GM15510 (cell line): ENCODE results near the gene PTPRN2.

Source experiments
- POLR2A ChIP-seq: IDR thresholded peaks from 3 replicates; pipeline ENCODE4 v1.6.1; 2011; ENCODE audit warnings: borderline replicate concordance; ENCODE audit not compliant: insufficient read length; ENCODE audit errors: extremely low read depth

Gene PTPRN2

DNA sequence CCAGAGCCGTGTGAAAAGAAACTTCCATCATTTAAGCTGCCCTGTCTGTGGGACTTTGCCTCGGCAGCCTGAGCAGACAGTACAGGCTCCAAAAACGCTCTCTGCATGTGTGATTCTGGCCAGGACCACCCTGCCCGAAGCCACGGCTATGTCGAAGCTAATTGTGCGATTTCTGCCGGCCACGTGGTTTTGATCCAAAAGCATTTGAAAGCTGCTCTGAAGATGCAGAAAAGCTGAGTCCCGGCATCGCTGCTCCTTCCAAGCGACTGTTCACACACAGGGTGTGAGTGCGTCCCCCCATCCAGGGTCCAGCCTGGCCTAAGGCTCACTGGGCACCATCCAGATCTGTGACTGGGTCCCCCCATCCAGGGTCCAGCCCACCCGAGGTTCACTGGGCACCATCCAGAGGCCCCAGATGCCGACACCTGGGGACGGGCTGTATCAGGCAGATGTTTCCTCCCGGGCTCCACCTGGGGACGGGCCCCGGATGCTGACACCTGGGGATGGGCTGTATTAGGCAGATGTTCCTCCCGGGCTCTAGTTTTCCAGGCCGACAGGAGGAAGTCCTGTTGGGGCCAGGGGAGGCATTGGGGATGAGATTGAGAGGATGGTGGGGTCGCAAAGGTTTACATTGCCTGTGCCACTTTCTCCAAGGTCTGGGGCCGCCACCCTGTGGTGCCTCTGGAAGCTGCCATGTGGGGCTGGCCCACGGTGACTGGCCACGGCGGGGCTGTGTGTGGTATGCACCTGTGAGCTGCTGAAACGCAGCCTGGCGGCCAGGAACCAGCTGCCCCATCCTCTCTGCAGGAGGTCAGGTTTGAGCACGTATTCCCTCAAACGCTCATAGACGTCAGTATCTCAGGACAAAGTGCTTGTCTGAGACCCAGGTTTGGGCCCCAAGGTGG lies 723.5 kb downstream of the PTPRN2 start:
- TF ChIP-seq POLR2A = no peak

GRCh38 chr7:157863176-157863575 lies 724.4 kb downstream of the PTPRN2 start:
- TF ChIP-seq POLR2A = no peak

- TF ChIP-seq POLR2A = no peak
Measured at GRCh38 chr7:157862731-157863130, 724.9 kb downstream of the PTPRN2 start.

DNA sequence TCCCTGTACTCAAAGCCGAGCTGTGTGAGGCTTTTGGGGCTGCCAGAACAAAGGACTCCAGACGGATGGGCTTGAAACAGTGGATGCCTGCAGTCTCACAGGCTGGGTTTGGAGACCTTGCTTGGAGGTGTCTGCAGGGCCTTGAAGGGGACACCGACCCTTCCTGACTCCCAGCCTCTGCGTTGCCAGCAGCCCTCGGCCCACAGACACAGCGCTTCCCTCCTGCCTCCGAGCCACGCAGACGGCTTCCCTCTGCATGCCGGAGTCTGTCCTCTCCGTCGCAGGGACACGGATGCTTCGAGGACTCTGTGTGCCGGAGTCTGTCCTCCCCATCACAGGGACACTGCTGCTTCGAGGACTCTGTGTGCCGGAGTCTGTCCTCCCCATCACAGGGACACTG lies 726.1 kb downstream of the PTPRN2 start:
- TF ChIP-seq POLR2A = no peak

- TF ChIP-seq POLR2A = no peak
Measured at GRCh38 chr7:157861031-157861491, 726.6 kb downstream of the PTPRN2 start.

- no peak for TF ChIP-seq POLR2A
Measured at GRCh38 chr7:157860406-157860805, 727.2 kb downstream of the PTPRN2 start.

DNA sequence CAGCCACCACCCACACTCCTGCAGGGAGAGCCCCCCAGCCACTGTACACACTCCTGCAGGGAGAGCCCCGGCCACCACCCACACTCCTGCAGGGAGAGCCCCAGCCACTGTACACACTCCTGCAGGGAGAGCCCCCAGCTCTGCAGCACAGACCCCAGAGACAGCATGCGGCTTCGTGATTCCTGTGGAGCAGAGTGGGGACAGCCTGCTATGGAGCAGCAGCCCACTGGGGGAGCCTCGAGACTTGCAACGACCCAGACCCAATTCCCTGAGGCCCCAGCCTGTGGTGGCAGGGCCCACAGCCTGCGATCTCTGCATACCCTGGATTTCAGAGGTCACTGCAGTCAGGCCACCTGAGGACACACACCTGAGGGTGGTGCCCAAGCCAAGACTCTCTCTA lies 727.7 kb downstream of the PTPRN2 start:
- TF ChIP-seq POLR2A = no peak

DNA sequence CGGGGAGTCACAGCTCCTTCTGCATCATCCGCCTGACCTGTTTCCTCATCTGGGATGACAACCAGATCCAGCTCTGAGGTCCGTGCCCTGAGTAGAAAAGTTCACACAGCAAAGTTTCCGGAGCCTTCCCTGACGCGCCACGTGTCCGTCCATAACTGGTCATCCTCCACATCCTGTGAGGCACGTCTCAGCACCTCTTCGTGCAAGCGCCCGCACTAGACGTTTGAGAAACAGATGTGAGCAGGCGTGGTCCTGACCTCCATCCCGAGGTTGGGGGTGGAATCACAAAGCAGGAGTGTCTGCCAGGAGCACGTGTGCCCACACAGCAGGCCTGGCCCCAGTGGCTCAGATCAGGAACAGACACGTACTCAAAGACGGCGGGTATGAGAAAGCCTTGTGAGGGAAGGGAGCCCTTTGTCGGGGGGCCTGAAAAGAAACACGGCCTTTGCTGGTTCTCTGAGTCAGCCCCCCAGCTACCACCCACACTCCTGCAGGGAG lies 730.0 kb downstream of the PTPRN2 start:
- no peak for TF ChIP-seq POLR2A

- TF ChIP-seq POLR2A = no peak
Measured at GRCh38 chr7:157856873-157857577, 730.6 kb downstream of the PTPRN2 start.

DNA sequence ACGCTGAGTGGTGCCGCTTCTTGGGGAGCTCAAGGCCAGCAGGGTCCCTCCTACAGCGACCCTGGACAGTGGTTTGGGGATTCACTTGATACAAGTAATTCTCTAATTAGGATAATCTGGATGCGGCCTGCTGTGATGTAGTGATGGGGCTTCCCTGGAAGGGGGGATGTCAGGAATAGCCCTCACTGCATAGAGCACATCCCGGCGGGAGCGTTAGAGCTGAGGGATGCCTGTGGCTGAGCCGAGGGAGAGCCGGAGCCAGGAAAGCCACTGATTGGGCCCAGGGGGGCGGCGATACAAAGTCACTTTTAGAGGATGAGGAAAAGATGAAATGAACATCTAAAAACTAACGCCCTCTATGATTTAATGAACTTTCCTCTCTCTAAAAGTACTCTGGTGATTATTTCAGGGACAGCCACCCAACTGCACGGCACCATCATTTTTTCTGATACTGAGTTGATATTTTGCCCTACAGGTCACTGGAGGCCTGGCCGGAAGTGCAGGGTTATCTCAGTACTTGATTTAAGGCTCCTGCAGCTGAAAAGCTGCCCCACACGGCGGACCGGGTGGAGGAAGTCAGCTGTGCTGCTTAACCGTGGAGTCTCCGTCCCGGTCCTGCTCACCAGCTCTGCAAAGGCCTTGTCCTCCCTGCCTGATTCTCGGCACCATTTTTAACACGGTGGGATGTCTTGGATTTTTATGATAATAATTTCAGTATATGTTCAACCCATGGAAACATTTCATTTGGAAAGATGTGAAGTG lies 732.0 kb downstream of the PTPRN2 start:
- no peak for TF ChIP-seq POLR2A

DNA sequence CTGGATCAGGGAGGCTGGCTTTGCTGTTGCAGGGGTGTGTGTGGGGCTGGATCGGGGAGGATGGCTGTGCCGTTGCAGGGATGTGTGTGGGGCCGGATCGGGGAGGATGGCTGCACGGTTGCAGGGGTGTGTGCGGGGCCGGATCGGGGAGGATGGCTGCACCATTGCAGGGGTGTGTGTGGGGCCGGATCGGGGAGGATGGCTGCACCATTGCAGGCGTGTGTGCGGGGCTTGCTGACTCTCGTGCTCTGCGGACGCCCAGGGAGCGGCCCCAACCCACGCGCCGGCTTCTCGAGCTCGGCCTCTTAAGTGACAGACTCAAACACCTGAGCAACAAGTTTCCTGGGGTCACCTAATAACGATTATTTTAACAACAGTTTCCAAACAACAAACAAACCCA lies 732.6 kb downstream of the PTPRN2 start:
- TF ChIP-seq POLR2A = no peak

- TF ChIP-seq POLR2A = no peak
Measured at GRCh38 chr7:157854066-157854891, 733.3 kb downstream of the PTPRN2 start.

- no peak for TF ChIP-seq POLR2A
Measured at GRCh38 chr7:157853789-157854065, 733.9 kb downstream of the PTPRN2 start.

DNA sequence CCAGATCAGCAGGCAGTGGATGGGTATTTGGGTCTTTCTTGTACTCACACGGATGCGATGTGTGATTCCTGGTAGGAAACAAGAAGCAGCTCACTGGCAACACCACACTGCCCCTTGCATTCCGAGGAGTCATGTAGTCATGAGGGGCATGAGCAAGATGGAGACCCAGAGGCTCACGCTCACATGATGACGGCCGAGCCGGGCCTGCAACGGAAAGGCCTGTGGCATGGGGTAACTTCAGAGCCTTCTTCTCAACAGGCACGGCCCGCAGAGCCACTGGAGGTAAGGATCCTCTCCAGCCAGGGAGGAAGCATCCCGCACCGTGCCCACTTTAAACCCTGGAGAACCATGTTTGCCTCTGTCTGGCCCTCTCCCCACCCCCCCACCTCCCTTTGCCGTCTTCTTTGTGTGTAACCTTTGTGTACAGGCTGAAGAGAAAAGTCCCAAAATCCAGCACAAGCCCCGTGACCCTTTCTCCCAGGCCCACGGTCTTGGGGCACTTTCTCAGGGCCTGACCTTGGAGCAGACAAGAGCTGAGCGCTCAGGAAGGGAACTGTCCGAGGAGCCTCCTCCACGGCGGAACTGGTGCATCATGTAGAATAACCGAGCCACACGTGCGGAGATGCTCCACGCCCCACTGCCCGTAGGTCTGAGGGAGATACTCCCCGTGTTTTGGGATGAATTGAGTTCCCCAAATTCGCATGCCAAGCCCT lies 734.4 kb downstream of the PTPRN2 start:
- TF ChIP-seq POLR2A = no peak

DNA sequence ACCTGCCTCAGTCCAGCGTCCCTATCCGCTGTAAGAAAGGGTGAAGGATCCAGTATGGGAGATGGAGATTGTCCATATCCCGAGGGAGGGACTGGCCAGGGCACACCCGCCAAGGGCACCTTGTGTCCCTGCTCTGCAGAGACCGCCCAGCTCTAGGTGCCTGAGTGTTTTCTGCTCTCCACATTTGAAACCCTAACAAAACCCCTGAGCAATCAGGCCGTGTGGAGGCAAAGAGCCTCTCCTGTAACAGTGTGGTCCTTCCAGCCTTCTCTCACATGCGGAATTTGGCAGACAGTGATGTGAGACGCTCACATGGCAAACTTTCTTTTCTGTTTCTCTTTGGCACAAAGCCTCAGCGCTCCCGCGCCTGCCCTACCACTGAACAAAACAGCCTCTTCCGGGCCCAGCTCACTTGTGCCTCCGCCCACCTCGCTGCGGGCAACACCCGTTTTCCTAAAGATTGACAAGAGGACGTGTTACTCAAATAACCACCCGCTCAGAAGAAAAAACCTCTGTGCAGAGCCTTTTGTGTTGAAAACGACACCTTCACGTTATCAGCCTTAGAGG lies 736.0 kb downstream of the PTPRN2 start:
- TF ChIP-seq POLR2A = no peak
